ENCODE results near the gene RMRP.

Gene RMRP

GRCh38 chr9:35657546-35658136 lies at the start of gene RMRP:
Gene RMRP, minus strand, starts transcription at chr9:35658019.
- FAIRE-seq (peak; percentile 9), DNase-seq (ENCODE audit: low spot score) (peak; percentile 95)

- no peak for FAIRE-seq
- no peak for DNase-seq (ENCODE audit: low spot score)
Measured at GRCh38 chr9:35706951-35707350, 49.1 kb upstream of the RMRP start.

- DNase-seq (ENCODE audit: low spot score) (no peak), FAIRE-seq (no peak)
Measured at GRCh38 chr9:35705836-35706430, 48.1 kb upstream of the RMRP start.

GRCh38 chr9:35705372-35705771 lies 47.6 kb upstream of the RMRP start:
- no peak for DNase-seq (ENCODE audit: low spot score)
- no peak for FAIRE-seq

GRCh38 chr9:35703906-35704672 lies 46.3 kb upstream of the RMRP start:
- DNase-seq (ENCODE audit: low spot score) (no peak), FAIRE-seq (peak; percentile 77)

- FAIRE-seq: no peak
- no peak for DNase-seq (ENCODE audit: low spot score)
Measured at GRCh38 chr9:35702696-35703095, 44.9 kb upstream of the RMRP start.

GRCh38 chr9:35700942-35701341 lies 43.1 kb upstream of the RMRP start:
- FAIRE-seq (no peak), DNase-seq (ENCODE audit: low spot score) (no peak)

GRCh38 chr9:35700031-35700430 lies 42.2 kb upstream of the RMRP start:
- FAIRE-seq (no peak), DNase-seq (ENCODE audit: low spot score) (no peak)

- DNase-seq (ENCODE audit: low spot score) (no peak), FAIRE-seq (no peak)
Measured at GRCh38 chr9:35698231-35698630, 40.4 kb upstream of the RMRP start.

GRCh38 chr9:35697486-35697885 lies 39.7 kb upstream of the RMRP start:
- DNase-seq (ENCODE audit: low spot score) (no peak), FAIRE-seq (no peak)

- FAIRE-seq: no peak
Measured at GRCh38 chr9:35696520-35697215, 38.8 kb upstream of the RMRP start.

GRCh38 chr9:35695943-35696401 lies 38.2 kb upstream of the RMRP start:
- peak; percentile 30 for FAIRE-seq
- DNase-seq (ENCODE audit: low spot score): no peak

More at GRCh38 chr9:35696520-35697215, 38.8 kb upstream of the RMRP start:
- peak; percentile 74 for DNase-seq (ENCODE audit: low spot score)

GRCh38 chr9:35691757-35692301 lies 34.0 kb upstream of the RMRP start:
- FAIRE-seq: no peak
- DNase-seq (ENCODE audit: low spot score): no peak

- FAIRE-seq (peak; percentile 77), DNase-seq (ENCODE audit: low spot score) (no peak)
Measured at GRCh38 chr9:35691334-35691650, 33.5 kb upstream of the RMRP start.

GRCh38 chr9:35690614-35691333 lies 33.0 kb upstream of the RMRP start:
- peak; percentile 17 for FAIRE-seq
- peak; percentile 85 for DNase-seq (ENCODE audit: low spot score)

- FAIRE-seq: no peak
- DNase-seq (ENCODE audit: low spot score): no peak
Measured at GRCh38 chr9:35690294-35690613, 32.4 kb upstream of the RMRP start.

GRCh38 chr9:35689542-35690293 lies 31.9 kb upstream of the RMRP start, which contains the start of gene TPM2:
Gene TPM2, minus strand, starts transcription at chr9:35689925. Its CDS starts 108 bp downstream, at chr9:35689817.
- DNase-seq (ENCODE audit: low spot score) (peak; percentile 88), FAIRE-seq (peak; percentile 97)

GRCh38 chr9:35688558-35689541 lies 31.0 kb upstream of the RMRP start:
- peak; percentile 64 for DNase-seq (ENCODE audit: low spot score)
- peak; percentile 5 for FAIRE-seq

- no peak for FAIRE-seq
Measured at GRCh38 chr9:35687972-35688557, 30.2 kb upstream of the RMRP start.

More at GRCh38 chr9:35687972-35688557, 30.2 kb upstream of the RMRP start:
- DNase-seq (ENCODE audit: low spot score): no peak
